Tibial nerve (tissue), 4 donors: ENCODE data around the gene KRT32.

ENCODE experiments used
- CTCF ChIP-seq, 5 experiments: fragments of 200-600 bp in 3 of 5; fragments of 450-650 bp in 2 of 5; sonication (generic) in 3 of 5; IDR thresholded peaks; one replicate each; pipeline ENCODE4 v1.5.1; 2016 to 2019; ENCODE audit warnings: antibody characterized with exemption in 5 of 5, mild to moderate bottlenecking in 3 of 5, moderate library complexity in 2 of 5
- EP300 ChIP-seq, 2 donors: sonication (generic); formaldehyde crosslinking; IDR thresholded peaks; one replicate each; pipeline ENCODE4 v1.6.1; 2017; ENCODE audit warnings: antibody characterized with exemption in 2 of 2, mild to moderate bottlenecking in 1 of 2
- POLR2A ChIP-seq, 2 donors: fragments of 450-650 bp; IDR thresholded peaks; one replicate each; pipeline ENCODE4 v1.6.1; 2017; ENCODE audit warnings: antibody characterized with exemption in 2 of 2, mild to moderate bottlenecking in 2 of 2, moderate library complexity in 2 of 2

- TF ChIP-seq POLR2A (IDR thresholded peaks at IDR 0.05): no peak
- TF ChIP-seq CTCF (IDR thresholded peaks at IDR 0.05): no peak
- no peak for TF ChIP-seq EP300 (IDR thresholded peaks at IDR 0.05)
Measured at GRCh38 chr17:41504246-41504977, 37.2 kb upstream of the KRT32 start.
